Measurements from ENCODE around the gene BCL3. TPM values are rescaled to one million over a fixed set of nuclear protein-coding genes. Genes with fewer than 3 reads are reported as not detected.
"Not testable (repeated sequence)": the region's sequence is repeated elsewhere in the genome, so short reads cannot be mapped to it uniquely, and the experiment has no call there.

The BCL3 gene
- total RNA-seq, 2 donors from 2014 or later: 1.8 to 6.2 TPM

GRCh38 chr19:44718441-44719261 is 29.9 kb upstream of the BCL3 start:
- H3K4me3 Mint-ChIP-seq: no peak overlapping the region
- no peak for TF ChIP-seq CTCF (conservative IDR thresholded peaks at IDR 0.05)
- H3K27ac Mint-ChIP-seq: peak overlapping the region; percentile 91
- peaks cover 13% of the 10 kb centered on the region for H3K9me3 ChIP-seq (ENCODE audit: control insufficient read depth, low read length)
- 43 to 58% methylated on average over 7 to 11 of the region's 11 CpGs for WGBS, 2 experiments (ENCODE audit: insufficient coverage in 1 of 2, insufficient read length in 1 of 2)
- peaks cover 6% of the 10 kb centered on the region for H3K4me1 Mint-ChIP-seq
- peaks cover 2% of the 10 kb centered on the region for H3K27me3 Mint-ChIP-seq (ENCODE audit: insufficient read depth)
- H3K27me3 ChIP-seq (ENCODE audit: control insufficient read depth, insufficient read depth, low read length, poor library complexity, severe bottlenecking): no peaks in the 10 kb centered on the region
- peak; percentile 91 for DNase-seq
- H3K36me3 Mint-ChIP-seq (ENCODE audit: low read depth): no peaks in the 10 kb centered on the region
- no peaks in the 10 kb centered on the region for H3K36me3 ChIP-seq (ENCODE audit: control insufficient read depth, insufficient read depth, low read length)
- peak overlapping the region; percentile 35 for H3K9ac ChIP-seq (ENCODE audit: extremely low read depth, low read length, poor library complexity, severe bottlenecking)
- peaks cover 5% of the 10 kb centered on the region for H3K4me1 ChIP-seq (ENCODE audit: control insufficient read depth, insufficient read depth, low read length)
- H3K27ac ChIP-seq (ENCODE audit: low read depth, low read length): peak overlapping the region; percentile 66
- no peak overlapping the region for H3K4me3 ChIP-seq (ENCODE audit: low read length)
- H3K9me3 Mint-ChIP-seq: peaks cover 14% of the 10 kb centered on the region

GRCh38 chr19:44719262-44719701 is 29.2 kb upstream of the BCL3 start:
- no peaks in the 10 kb centered on the region for H3K27me3 ChIP-seq (ENCODE audit: control insufficient read depth, insufficient read depth, low read length, poor library complexity, severe bottlenecking)
- peaks cover 6% of the 10 kb centered on the region for H3K4me1 Mint-ChIP-seq
- DNase-seq: peak; percentile 66
- no peak for TF ChIP-seq CTCF (conservative IDR thresholded peaks at IDR 0.05)
- H3K9ac ChIP-seq (ENCODE audit: extremely low read depth, low read length, poor library complexity, severe bottlenecking): no peak overlapping the region
- no peak overlapping the region for H3K4me3 Mint-ChIP-seq
- H3K4me1 ChIP-seq (ENCODE audit: control insufficient read depth, insufficient read depth, low read length): peaks cover 5% of the 10 kb centered on the region
- no peaks in the 10 kb centered on the region for H3K36me3 Mint-ChIP-seq (ENCODE audit: low read depth)
- H3K9me3 Mint-ChIP-seq: peaks cover 14% of the 10 kb centered on the region
- no peak overlapping the region for H3K27ac Mint-ChIP-seq
- no peak overlapping the region for H3K4me3 ChIP-seq (ENCODE audit: low read length)
- H3K27me3 Mint-ChIP-seq (ENCODE audit: insufficient read depth): peaks cover 2% of the 10 kb centered on the region
- peaks cover 13% of the 10 kb centered on the region for H3K9me3 ChIP-seq (ENCODE audit: control insufficient read depth, low read length)
- no peaks in the 10 kb centered on the region for H3K36me3 ChIP-seq (ENCODE audit: control insufficient read depth, insufficient read depth, low read length)
- 87 to 89% methylated on average over 8 of the region's 8 CpGs for WGBS, 2 experiments (ENCODE audit: insufficient coverage in 1 of 2, insufficient read length in 1 of 2)
- H3K27ac ChIP-seq (ENCODE audit: low read depth, low read length): no peak overlapping the region

- not testable (repeated sequence) for H3K27me3 Mint-ChIP-seq (ENCODE audit: insufficient read depth); H3K4me3 ChIP-seq (ENCODE audit: low read length); H3K27ac ChIP-seq (ENCODE audit: low read depth, low read length); H3K27me3 ChIP-seq (ENCODE audit: control insufficient read depth, insufficient read depth, low read length, poor library complexity, severe bottlenecking); H3K4me1 Mint-ChIP-seq; H3K4me1 ChIP-seq (ENCODE audit: control insufficient read depth, insufficient read depth, low read length); H3K27ac Mint-ChIP-seq; H3K36me3 Mint-ChIP-seq (ENCODE audit: low read depth); H3K9me3 Mint-ChIP-seq; H3K4me3 Mint-ChIP-seq; H3K36me3 ChIP-seq (ENCODE audit: control insufficient read depth, insufficient read depth, low read length); DNase-seq; H3K9me3 ChIP-seq (ENCODE audit: control insufficient read depth, low read length); H3K9ac ChIP-seq (ENCODE audit: extremely low read depth, low read length, poor library complexity, severe bottlenecking)
- 95 to 96% methylated on average over 9 of the region's 9 CpGs for WGBS, 2 experiments (ENCODE audit: insufficient coverage in 1 of 2, insufficient read length in 1 of 2)
Measured at GRCh38 chr19:44720396-44720795, 28.1 kb upstream of the BCL3 start.

Measured in endodermal cell (in vitro differentiated cells).